Stimulated activated CD4-positive, alpha-beta T cell treated with anti-CD3 and anti-CD28 coated beads, Interleukin-1b, Interleukin-23, amount 100 ng/mL, for 4 hours (primary cell): ENCODE measurements around the gene BHLHE23.

Experiments used
- DNase-seq, 2 donors: peaks; one replicate each; pipeline ENCODE4 v3.0.0-alpha.2; 2020; ENCODE audit warnings: low read depth in 2 of 2

The BHLHE23 gene

GRCh38 chr20:63009045-63009961, 2.5 kb upstream of the BHLHE23 start:
- peak; percentile 82 for DNase-seq

DNA sequence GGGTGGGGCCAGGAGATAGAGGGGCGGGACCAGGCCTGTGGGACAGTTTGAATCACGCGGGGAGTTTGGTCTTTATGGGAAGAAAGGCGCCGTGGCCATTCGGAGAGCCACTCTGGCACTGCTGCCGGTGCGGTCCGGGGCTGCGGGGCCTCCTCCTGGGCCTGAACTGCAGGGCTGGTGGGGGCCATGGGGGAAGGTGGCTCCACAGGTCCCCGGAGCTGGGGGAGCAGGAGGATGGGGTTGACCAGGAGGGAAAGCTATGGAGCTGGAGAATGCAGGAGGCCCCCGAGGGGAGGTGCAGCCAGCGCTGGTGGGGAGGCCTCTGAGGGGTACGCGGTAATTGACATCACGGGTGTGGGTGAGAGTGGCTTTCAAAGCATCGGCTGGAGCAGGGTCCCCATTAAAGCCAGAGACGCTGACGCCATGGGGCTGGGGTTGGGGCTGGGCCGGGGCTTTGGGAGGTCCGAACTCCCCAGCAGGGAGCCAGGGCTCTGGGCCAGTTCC, 1.8 kb upstream of the BHLHE23 start:
- no peak for DNase-seq

DNA sequence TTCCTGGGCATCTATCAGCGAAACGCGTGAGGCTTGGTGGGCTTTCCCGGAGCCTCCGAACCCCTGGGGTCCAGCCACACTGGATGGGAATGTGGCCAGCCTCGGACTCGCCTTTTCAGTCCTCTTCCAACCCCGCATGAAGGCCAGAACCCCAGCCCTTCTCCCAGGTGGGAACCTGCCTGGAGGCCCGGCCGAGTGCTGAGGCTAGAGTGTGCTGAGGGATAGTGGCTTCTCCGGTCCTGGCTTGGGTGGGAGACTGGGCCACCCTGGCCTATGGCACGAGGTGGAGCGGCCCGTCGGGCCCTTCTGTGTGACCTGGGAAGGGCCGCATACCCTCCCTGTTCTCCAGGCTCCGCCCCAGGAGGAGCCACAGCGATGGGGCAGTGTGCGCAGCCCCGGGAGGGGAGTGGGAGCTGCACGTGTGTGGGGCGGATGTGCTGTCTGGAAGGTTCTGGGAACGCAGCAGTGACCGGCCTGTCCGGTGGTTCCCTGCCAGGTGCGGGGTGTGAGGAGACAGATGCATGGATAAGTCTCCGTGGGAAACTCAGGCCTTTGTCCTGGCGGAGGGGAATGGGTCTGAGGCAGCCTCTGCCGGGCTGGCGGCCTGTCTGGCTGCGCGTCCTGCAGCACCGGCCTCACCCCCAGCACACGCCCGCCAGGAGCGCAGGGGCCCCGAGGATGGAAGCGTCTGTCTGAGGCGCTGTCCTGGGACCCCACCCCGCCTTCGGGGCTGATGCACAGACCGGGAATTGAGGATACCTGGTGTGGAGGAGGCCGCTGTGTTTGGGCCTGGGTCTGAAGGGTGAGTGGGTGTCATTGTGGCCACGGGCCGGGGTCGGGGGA, 1.1 kb upstream of the BHLHE23 start:
- DNase-seq: no peak

GRCh38 chr20:63007360-63007645, 539 bp upstream of the BHLHE23 start:
- no peak for DNase-seq

DNA sequence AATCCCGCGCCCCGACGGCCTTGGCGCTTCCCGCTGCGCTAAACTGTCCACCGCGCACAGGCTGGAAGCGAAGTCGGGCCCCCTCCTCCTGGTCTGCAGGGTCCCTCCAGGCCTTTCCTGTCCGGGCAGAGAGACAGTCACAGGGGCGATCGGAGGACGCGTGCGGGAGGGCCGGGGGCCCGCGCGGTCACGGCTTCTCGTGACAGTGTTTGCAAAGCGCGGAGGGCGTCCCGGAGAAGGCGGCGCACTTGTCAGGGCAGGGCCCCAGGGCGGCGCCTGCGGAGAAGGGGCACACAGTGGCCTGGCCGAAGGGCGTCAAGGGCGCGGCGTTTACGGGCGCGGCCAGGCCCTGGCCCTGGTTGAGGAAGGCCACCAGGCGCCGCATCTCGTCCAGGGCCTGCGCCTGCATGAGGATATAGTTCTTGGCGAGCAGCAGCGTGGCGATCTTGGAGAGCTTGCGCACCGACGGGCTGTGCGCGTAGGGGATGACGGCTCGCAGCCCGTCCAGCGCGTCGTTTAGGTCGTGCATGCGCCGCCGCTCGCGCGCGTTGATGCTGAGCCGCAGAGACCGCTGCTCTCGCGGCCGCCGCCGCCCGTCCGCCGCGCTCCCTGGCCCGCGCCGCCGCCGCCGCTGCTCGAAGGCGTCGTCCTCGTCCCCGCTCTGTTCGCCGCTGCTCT, 763 bp downstream of the BHLHE23 start:
- DNase-seq: no peak

DNA sequence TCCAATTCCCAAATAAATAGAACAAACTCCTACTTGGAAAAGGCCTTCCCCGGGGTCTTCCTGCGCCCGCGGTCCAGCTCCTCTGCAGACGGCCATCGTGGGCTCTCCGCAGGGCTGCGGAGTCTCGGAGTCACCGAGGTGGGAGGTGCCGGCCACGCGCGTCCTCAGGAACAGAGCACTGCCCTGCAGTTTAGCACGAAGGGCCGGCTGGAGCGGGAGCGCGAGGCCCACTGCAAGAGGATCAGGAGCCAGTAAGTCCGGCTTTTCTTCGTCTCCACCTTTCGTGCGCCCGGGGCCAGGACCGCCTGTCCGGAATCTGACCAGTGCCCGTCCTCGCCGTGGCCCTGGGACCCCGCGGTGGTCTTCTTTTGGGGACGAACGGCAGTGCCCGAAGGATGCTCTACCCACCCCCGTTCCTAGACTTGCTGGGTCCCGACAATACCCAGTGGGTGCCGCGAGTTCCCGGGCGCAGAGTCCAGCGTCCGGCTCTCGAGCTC, 1.4 kb downstream of the BHLHE23 start:
- DNase-seq: no peak

DNA sequence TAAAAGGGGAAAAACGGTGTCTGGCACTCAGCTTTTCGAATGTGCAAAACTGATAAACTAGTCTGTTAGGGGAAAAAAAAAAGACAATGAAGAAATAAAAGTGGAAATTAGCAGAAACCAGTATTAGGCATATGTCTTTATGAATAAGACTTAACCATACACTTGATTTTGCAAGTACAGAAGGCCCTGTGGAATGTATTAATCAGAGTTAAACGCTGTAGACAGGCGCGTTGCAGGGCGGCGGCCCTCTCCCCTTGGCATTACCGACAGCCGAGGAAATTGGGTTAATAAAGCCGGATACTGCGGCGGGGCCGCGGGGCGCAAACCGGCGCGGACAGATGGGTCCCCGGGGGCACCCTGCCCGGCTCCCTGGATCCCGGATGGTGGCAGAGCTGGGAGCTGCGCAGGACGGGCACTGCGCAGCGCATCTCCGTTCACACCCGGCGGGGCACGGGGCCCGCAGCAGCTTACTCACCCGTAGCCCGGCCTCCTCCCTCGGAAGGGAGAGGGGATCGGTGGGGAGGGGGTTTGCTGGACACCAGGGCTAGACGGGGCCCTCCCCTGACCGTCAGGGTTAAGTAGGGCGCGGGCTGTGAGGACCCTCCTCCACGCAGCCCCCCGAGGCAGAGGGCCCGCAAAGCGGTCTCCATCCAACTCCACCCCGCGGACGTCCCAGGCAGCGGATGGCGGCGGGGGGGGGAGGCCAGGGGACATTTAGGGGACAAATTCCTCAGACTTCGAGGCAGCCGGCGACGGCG, 2.0 kb downstream of the BHLHE23 start:
- no peak for DNase-seq

- no peak for DNase-seq
Observed at GRCh38 chr20:63003546-63003945, 3.2 kb downstream of the BHLHE23 start.

GRCh38 chr20:63002511-63002910, 4.3 kb downstream of the BHLHE23 start:
- no peak for DNase-seq

- no peak for DNase-seq
Observed at GRCh38 chr20:63000958-63001357, 5.8 kb downstream of the BHLHE23 start.

GRCh38 chr20:63000036-63000435, 6.7 kb downstream of the BHLHE23 start:
- no peak for DNase-seq

DNA sequence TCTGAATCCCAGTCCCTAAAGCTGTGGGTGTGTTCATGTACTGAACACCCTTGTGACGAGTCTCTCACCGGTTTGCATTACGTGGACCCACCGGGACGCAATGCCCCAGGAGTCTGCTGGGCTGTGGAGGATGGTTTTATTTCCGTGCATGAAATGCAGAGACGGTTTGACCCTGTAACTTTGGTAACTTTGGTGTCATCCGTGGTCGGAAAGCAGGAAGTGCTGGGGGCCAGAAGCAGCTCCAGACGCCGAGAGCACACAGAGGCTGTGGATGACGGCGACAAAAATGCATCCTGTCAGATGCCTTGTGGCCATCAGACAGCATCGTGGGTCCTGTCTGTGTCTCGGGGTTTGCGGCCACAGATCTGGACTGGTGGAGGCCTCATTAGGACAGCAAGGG, 7.2 kb downstream of the BHLHE23 start:
- DNase-seq: no peak

GRCh38 chr20:62998449-62998848, 8.3 kb downstream of the BHLHE23 start:
- DNase-seq: no peak

DNA sequence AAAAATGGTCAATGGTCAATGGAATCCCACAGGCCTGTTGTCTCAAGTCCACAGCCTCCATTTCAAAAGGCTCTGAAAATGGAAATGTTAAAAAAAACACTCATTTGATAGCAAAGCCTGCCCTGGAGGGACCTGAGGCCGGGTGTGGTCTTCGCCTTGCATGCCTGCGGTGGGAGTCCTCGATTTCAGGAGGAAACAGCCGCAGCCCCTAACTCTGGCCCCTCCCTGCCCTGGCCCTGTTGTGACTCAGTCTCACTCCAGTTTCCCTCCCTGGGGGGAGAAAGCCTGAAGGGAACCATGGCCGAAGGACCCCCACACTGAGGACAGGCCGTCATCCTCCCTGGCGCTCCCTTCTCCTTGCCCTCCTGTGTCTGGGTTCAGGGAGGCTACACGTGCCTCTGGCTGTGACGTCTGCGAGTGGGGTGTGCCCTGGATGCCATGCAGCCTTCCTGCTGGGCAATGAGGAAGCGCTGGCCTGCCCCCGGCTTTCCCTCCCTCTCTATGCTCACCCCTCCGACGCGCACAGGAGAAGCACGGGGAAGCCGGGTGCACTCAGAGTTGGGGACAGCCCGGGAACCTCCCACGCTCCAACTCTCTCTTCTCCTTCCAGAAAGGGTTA, 9.2 kb downstream of the BHLHE23 start:
- DNase-seq: no peak

DNA sequence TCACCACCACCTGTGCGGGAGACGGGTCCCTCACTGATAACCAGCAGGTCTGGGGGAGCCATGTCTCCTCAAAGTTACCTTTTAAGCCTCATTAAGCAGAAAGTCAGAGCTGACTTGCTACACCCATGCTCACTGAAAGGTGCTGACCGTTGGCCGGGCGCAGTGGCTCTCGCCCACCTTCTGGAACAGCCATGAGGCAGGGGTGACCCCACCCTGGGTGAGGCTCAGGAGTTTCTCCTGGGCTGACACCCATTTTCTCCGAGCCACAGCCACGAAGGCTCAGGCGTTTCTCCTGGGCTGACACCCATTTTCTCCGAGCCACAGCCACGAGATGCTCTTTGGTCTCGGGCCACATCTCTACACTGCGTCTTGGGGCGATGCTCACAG, 10.2 kb downstream of the BHLHE23 start:
- DNase-seq: no peak

GRCh38 chr20:62995898-62996595, 10.7 kb downstream of the BHLHE23 start:
- DNase-seq: no peak

DNA sequence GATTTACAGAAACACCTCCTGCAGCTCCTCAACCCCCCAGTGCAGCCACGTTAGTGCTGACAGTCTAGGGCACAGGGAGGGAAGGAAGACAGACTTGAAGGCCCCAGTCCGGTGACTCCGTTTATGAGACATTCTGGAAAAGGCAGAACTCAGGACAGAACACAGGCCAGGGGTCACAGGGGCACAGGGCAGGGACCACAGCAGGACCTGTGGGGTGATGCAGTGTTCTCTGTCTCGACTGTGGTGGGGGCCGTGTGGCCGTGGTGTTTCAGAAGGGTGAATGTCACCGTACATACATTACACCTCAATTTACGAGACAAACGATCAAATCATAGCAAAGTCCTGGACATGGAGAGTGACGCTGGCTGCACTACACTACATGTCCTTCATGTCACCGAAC, 11.3 kb downstream of the BHLHE23 start:
- no peak for DNase-seq

- DNase-seq: no peak
Observed at GRCh38 chr20:62994869-62995281, 11.9 kb downstream of the BHLHE23 start.

DNA sequence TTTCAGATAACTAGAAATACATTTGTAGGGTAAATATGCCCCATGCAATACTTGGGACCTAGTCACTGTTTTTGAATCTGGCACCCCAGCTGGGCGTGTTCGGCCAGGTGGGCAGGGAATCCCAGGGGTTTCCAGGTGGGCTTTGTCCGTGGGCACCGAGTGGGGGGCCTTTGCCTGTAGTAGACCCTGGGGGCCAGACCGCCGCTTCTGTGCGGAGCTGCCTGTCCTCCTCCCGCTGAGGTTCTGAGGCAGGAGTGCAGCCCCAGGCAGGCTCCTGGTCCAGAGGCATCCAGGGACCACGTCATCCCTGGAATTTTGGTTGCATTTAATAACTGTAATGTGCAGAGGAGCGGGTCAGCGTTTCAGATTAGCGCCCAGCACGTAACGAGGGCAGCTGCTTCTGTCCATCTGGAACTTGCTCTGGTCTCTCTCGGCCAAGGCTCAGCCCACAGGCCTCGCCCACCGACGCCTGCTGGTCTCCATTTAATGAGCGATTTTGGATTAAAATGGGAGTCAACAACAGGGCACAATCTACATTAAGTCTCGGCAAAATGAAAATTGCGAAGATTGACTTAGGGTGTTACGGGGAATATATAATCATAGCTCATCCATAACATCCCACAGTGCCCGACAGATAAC, 12.8 kb downstream of the BHLHE23 start:
- DNase-seq: no peak

- DNase-seq: no peak
Observed at GRCh38 chr20:62991863-62992262, 14.9 kb downstream of the BHLHE23 start.
